Type B pancreatic cell (in vitro differentiated cells): Measurements from ENCODE around the gene PITHD1. TPM values are rescaled to one million over a fixed set of nuclear protein-coding genes. Genes with fewer than 3 reads are reported as not detected.
"Not testable (repeated sequence)": the region's sequence is repeated elsewhere in the genome, so short reads cannot be mapped to it uniquely, and the experiment has no call there.

Experiments used
- DNase-seq: peaks from one replicate; pipeline ENCODE4 v3.0.0; 2021; ENCODE audit warnings: mixed read lengths; ENCODE audit not compliant: unreplicated experiment; ENCODE audit errors: extremely low spot score
- H3K27ac Mint-ChIP-seq: 2 replicates; pipeline ENCODE4 v1.8.0; 2021; ENCODE audit warnings: mild to moderate bottlenecking, mixed read lengths
- H3K27me3 Mint-ChIP-seq: 2 replicates; pipeline ENCODE4 v1.8.0; 2021; ENCODE audit warnings: mixed read lengths
- H3K36me3 Mint-ChIP-seq: 2 replicates; pipeline ENCODE4 v1.8.0; 2021; ENCODE audit warnings: mixed read lengths
- H3K4me1 Mint-ChIP-seq: one replicate; pipeline ENCODE4 v1.8.0; 2021; ENCODE audit warnings: mixed read lengths; ENCODE audit not compliant: unreplicated experiment
- H3K4me3 Mint-ChIP-seq: 2 replicates; pipeline ENCODE4 v1.8.0; 2021; ENCODE audit warnings: mild to moderate bottlenecking, mixed read lengths
- H3K9me3 Mint-ChIP-seq: 2 replicates; pipeline ENCODE4 v1.8.0; 2021; ENCODE audit warnings: mixed read lengths
- total RNA-seq: library from RNA; stranded (reverse); gene quantifications from 2 replicates; pipeline ENCODE4 v1.2.1, GENCODE V29; 2021; ENCODE audit warnings: low replicate concordance
- TF ChIP-seq, protein P1 (sequence below): fragments of 200-600 bp; sonication (generic); conservative IDR thresholded peaks from 2 replicates; pipeline ENCODE4 v1.5.0; 2021; ENCODE audit warnings: antibody characterized with exemption, mild to moderate bottlenecking

Gene PITHD1
- total RNA-seq, 1 donor from 2014 or later: 71.1 TPM

DNA sequence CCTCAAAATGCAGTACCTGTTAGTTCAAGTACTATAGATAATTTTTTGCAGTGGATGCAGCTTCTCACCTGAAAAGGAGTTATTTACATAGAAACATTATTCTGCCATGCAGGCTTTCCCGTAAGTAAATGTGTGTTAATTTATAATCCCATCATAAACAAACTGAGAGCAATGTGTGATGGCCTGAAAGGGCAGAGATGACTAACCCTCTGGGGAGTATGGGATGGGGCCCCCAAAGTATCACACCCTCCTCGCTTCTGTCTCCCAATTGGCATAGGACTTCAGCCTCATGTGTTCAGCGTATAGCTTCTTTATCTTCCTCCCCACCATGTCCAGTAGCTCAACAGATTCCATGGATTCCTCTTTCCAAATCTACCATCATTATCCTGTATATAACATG, 39.4 kb downstream of the PITHD1 start:
- H3K27ac Mint-ChIP-seq: no peak overlapping the region
- no peak overlapping the region for H3K4me3 Mint-ChIP-seq
- H3K27me3 Mint-ChIP-seq: no peaks in the 10 kb centered on the region
- no peaks in the 10 kb centered on the region for H3K4me1 Mint-ChIP-seq
- TF ChIP-seq, protein P1, sequence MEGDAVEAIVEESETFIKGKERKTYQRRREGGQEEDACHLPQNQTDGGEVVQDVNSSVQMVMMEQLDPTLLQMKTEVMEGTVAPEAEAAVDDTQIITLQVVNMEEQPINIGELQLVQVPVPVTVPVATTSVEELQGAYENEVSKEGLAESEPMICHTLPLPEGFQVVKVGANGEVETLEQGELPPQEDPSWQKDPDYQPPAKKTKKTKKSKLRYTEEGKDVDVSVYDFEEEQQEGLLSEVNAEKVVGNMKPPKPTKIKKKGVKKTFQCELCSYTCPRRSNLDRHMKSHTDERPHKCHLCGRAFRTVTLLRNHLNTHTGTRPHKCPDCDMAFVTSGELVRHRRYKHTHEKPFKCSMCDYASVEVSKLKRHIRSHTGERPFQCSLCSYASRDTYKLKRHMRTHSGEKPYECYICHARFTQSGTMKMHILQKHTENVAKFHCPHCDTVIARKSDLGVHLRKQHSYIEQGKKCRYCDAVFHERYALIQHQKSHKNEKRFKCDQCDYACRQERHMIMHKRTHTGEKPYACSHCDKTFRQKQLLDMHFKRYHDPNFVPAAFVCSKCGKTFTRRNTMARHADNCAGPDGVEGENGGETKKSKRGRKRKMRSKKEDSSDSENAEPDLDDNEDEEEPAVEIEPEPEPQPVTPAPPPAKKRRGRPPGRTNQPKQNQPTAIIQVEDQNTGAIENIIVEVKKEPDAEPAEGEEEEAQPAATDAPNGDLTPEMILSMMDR: no peak
- no peaks in the 10 kb centered on the region for H3K36me3 Mint-ChIP-seq
- no peak for DNase-seq
- H3K9me3 Mint-ChIP-seq: no peaks in the 10 kb centered on the region

DNA sequence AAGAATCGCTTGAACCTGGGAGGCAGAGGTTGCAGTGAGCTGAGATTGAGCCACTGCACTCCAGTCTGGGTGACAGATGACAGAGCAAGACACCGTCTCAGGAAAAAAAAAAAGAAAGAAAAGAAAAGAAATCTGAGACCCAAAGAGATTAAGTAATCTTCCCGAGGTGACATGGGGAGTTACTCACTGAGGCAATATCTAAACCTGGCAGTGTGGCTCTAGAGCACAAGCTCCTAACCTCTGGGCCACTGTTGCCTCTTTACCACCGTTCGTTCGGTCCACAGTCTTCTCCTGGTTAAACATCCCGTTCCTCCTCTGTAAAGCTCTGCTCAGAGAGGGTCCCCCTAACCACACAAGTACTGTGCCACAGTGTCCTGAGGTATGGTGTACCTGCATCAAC, 45.5 kb downstream of the PITHD1 start:
- peaks cover 9% of the 10 kb centered on the region for H3K4me1 Mint-ChIP-seq
- H3K27me3 Mint-ChIP-seq: no peaks in the 10 kb centered on the region
- peak overlapping the region; percentile 36 for H3K27ac Mint-ChIP-seq
- H3K36me3 Mint-ChIP-seq: no peaks in the 10 kb centered on the region
- H3K9me3 Mint-ChIP-seq: no peaks in the 10 kb centered on the region
- H3K4me3 Mint-ChIP-seq: peak overlapping the region; percentile 96
- TF ChIP-seq, protein P1: no peak
- DNase-seq: no peak

DNA sequence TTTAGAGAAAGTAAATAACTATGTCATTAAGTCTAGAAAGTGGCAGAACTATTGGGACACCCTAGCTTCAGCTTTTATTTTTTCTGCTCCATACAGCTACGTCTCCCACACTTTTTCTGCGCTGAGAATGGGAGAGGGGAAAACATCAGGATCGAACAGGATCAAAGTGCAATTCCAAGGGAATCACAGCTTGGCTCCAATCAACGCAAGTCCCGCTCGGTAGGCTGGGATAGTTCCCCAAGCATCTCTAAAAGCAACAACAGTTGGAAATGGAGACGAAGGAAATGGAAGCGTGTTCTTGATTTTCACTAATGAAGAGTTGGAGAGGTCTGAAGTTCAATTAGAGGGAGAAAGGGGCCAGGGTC, 46.5 kb downstream of the PITHD1 start:
- no peak for DNase-seq
- Mint-ChIP-seq H3K4me1 (peaks cover 9% of the 10 kb centered on the region), H3K27ac (peak overlapping the region; percentile 89), H3K9me3 (no peaks in the 10 kb centered on the region), H3K4me3 (peak overlapping the region; percentile 96), H3K27me3 (no peaks in the 10 kb centered on the region), H3K36me3 (no peaks in the 10 kb centered on the region)
- TF ChIP-seq, protein P1: no peak

DNA sequence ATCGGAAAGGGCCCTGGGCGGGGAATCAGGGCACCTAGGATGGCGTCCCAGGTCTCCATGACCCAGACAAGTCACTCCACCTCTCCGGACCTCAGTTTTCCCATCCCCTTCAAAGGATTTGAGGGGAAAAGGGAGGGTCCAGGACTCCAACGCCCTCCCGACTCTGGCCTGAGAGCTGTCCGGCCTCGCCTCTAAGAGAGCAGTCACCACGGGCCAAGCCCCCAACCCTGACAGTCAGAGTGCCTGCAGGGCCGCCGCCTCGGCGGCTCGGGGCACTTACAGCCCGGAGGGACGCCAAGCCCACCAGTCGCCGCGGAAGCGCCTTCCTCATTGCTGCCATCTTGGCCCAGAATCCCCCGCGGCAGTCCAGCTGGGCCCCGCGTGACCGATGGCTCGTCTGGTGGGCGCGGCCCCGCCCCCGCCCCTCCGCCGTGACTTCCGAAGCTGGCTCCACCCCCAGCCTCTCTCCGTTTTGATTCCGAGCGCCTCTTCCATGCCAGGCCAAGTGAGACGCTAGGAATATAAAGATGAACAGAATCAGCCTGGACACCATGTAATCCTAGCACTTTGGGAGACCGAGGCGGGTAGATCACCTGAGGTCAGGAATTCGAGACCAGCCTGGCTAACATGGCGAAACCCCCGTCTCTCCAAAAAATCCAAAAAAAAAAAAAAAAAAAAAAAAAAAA, 47.0 kb downstream of the PITHD1 start, which contains the start of gene HMGCL:
HMGCL (minus strand) TSS at position 354 of the 686 bp plus-strand sequence; CDS start at position 340, 14 bp downstream.
- TF ChIP-seq, protein P1: no peak
- Mint-ChIP-seq H3K27ac (peak within 1 kb of the TSS; percentile 89), H3K4me1 (peaks cover 10% of the 10 kb centered on the region), H3K9me3 (no peaks in the 10 kb centered on the region), H3K27me3 (no peaks in the 10 kb centered on the region), H3K36me3 (no peaks in the 10 kb centered on the region), H3K4me3 (peak within 1 kb of the TSS; percentile 96)
- peak; percentile 92 for DNase-seq

DNA sequence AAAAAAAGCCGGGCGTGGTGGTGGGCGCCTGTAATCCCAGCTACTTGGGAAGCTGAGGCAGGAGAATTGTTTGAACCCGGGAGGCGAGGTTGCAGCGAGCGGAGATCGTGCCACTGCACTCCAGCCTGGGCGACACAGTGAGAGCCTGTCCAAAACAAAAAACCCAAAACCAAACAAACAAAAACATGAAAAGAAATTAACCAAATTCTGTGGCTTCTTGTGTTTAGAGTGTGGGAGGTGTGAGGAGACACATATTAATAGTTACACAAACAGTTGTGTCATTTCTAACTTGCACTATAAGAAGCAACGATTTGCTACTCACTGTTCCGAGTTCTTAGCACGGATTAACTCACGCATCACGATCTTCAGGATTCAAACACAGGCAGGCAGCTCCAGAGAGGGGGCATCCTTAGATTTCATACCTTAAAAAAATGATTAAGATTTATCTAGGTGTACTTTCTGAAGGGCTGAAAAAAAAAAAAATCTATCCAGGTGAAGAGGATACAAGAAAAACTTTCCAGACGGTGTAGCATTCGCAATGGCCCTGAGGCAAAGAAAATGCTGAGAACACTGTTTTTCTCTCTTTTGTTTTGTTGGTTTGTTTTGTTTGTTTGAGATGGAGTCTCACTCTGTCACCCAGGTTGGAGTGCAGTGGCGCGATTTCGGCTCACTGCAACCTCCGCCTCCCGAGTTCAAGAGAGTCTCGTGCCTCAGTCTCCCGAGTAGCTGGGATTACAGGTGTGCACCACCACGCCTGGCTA, 47.7 kb downstream of the PITHD1 start:
- no peaks in the 10 kb centered on the region for H3K9me3 Mint-ChIP-seq
- peak overlapping the region; percentile 89 for H3K27ac Mint-ChIP-seq
- H3K4me3 Mint-ChIP-seq: peak overlapping the region; percentile 96
- TF ChIP-seq, protein P1: no peak
- no peak for DNase-seq
- H3K27me3 Mint-ChIP-seq: no peaks in the 10 kb centered on the region
- peaks cover 13% of the 10 kb centered on the region for H3K4me1 Mint-ChIP-seq
- no peaks in the 10 kb centered on the region for H3K36me3 Mint-ChIP-seq

DNA sequence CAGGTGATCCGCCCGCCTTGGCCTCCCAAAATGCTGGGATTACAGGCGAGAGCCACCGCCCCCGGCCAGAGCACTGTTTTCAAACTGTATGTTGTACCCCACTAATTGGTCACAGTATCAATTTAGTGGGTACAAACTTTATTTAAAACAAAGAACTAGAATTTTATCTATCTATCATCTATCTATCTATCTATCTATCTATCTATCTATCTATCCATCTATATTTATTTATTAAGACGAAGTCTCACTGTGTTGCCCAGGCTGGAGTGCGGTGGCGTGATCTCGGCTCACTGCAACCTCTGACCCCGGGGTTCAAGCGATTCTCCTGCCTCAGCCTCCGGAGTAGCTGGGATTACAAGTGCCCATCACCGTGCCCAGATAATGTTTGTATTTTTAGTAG, 48.4 kb downstream of the PITHD1 start:
- H3K4me3 Mint-ChIP-seq, H3K27me3 Mint-ChIP-seq, H3K9me3 Mint-ChIP-seq, H3K36me3 Mint-ChIP-seq, H3K27ac Mint-ChIP-seq, DNase-seq: not testable (repeated sequence)
- H3K4me1 Mint-ChIP-seq: peaks cover 13% of the 10 kb centered on the region
